ENCODE measurements around the gene LEFTY1. TPM values are rescaled to one million over a fixed set of nuclear protein-coding genes. Genes with fewer than 3 reads are reported as not detected.

The LEFTY1 gene
- total RNA-seq, 1 experiment from 2014 or later = 0.64 TPM

DNA sequence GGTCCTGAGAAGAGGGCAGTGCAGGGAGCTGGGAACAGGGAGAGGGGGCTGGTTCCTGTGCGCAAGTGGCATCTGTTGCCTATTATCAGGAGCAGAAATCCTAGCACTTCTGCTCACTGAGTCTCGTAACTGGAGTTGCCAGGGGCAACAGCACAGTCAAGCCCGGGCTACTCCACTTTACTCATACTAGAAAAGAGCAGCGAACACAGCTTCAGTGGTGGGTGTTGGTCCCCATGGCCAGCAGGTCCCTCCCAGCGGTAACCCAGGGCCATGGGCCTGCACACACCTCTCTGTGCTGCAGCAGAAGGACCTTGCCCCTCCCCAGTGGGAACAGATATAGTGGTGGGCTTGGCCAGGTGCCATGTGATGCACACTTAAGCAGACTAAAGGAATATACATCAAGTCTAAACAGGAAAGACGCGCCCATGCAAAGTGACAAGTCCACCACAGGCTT, 26.6 kb upstream of the LEFTY1 start:
- no TSS peak for BruUV-seq (replicated peaks)

GRCh38 chr1:225914947-225915346, 26.0 kb upstream of the LEFTY1 start:
- H4K20me1 ChIP-seq (ENCODE audit: insufficient read depth) = no peaks in the 10 kb centered on the region
- no peaks in the 10 kb centered on the region for H3K9me3 ChIP-seq (ENCODE audit: control insufficient read depth in 1 of 2, insufficient read depth in 1 of 2, low read depth in 1 of 2, low read length in 2 of 2)
- BruUV-seq (replicated peaks) = no TSS peak
- peaks cover 0 to 11% of the 10 kb centered on the region in 2 experiments; a peak in 3 of 4 replicates for H3K4me1 ChIP-seq (ENCODE audit: control insufficient read depth in 1 of 2, insufficient read depth in 2 of 2, low read length in 2 of 2)
- H3K27me3 ChIP-seq (ENCODE audit: insufficient read depth, low read length) = no peaks in the 10 kb centered on the region
- RAD21 ChIA-PET (ENCODE audit: low non-redundant PET in 1 of 2, low total read pairs in 2 of 2, uncharacterized antibody in 2 of 2, unreplicated experiment in 2 of 2) = no interaction called here
- intact Hi-C loops (cut with micrococcal nuclease) = no loop called here
- no peak overlapping the region for H3K9ac ChIP-seq (ENCODE audit: low read length)
- no peak for ATAC-seq
- no peak overlapping the region for H3K4me2 ChIP-seq (ENCODE audit: low read length)
- CTCF ChIA-PET = no interaction called here
- H3K9me2 ChIP-seq (ENCODE audit: insufficient read depth) = no peaks in the 10 kb centered on the region
- no peaks in the 10 kb centered on the region for H3K79me2 ChIP-seq (ENCODE audit: insufficient read depth, low read length)
- DNase-seq (ENCODE audit: low read depth, low spot score) = no peak
- no peak overlapping the region for H3K27ac ChIP-seq (ENCODE audit: low read depth, low read length)
- H3K4me3 ChIP-seq (replicated peaks in 1 of 2; ENCODE audit: low read depth in 1 of 2, low read length in 2 of 2) = no peak overlapping the region
- POLR2A ChIA-PET = no interaction called here
- no peak overlapping the region for H2AFZ ChIP-seq (ENCODE audit: low read depth, low read length, poor library complexity, severe bottlenecking)
- peaks cover 5 to 6% of the 10 kb centered on the region in 2 experiments; a peak in 1 of 4 replicates for H3K36me3 ChIP-seq (ENCODE audit: control insufficient read depth in 1 of 2, insufficient read depth in 2 of 2, low read length in 2 of 2)
- TF ChIP-seq, protein P1, sequence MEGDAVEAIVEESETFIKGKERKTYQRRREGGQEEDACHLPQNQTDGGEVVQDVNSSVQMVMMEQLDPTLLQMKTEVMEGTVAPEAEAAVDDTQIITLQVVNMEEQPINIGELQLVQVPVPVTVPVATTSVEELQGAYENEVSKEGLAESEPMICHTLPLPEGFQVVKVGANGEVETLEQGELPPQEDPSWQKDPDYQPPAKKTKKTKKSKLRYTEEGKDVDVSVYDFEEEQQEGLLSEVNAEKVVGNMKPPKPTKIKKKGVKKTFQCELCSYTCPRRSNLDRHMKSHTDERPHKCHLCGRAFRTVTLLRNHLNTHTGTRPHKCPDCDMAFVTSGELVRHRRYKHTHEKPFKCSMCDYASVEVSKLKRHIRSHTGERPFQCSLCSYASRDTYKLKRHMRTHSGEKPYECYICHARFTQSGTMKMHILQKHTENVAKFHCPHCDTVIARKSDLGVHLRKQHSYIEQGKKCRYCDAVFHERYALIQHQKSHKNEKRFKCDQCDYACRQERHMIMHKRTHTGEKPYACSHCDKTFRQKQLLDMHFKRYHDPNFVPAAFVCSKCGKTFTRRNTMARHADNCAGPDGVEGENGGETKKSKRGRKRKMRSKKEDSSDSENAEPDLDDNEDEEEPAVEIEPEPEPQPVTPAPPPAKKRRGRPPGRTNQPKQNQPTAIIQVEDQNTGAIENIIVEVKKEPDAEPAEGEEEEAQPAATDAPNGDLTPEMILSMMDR (IDR thresholded peaks at IDR 0.05 in 2 of 3, conservative IDR thresholded peaks at IDR 0.05 in 1 of 3; ENCODE audit: borderline replicate concordance in 1 of 3, insufficient read depth in 1 of 3, low read depth in 2 of 3, low read length in 2 of 3) = no peak
- TF ChIP-seq EZH2phosphoT487 (IDR thresholded peaks at IDR 0.05; ENCODE audit: borderline replicate concordance) (no peak), YY1 (IDR thresholded peaks at IDR 0.05; ENCODE audit: extremely low read depth, insufficient replicate concordance, low read depth, low read length) (no peak), REST (IDR thresholded peaks at IDR 0.05; ENCODE audit: low read depth) (no peak)

More for the DNA sequence above, 26.6 kb upstream of the LEFTY1 start:
- no peaks in the 10 kb centered on the region for H3K9me3 ChIP-seq (ENCODE audit: control insufficient read depth in 1 of 2, insufficient read depth in 1 of 2, low read depth in 1 of 2, low read length in 2 of 2)
- H3K9me2 ChIP-seq (ENCODE audit: insufficient read depth) = no peaks in the 10 kb centered on the region
- H2AFZ ChIP-seq (ENCODE audit: low read depth, low read length, poor library complexity, severe bottlenecking) = no peak overlapping the region
- no peaks in the 10 kb centered on the region for H3K27me3 ChIP-seq (ENCODE audit: insufficient read depth, low read length)
- ATAC-seq (no peak), DNase-seq (ENCODE audit: low read depth, low spot score) (no peak)
- H3K4me2 ChIP-seq (ENCODE audit: low read length) = no peak overlapping the region
- no peaks in the 10 kb centered on the region for H4K20me1 ChIP-seq (ENCODE audit: insufficient read depth)
- POLR2A ChIA-PET = no interaction called here
- peaks cover 0 to 11% of the 10 kb centered on the region in 2 experiments; a peak in 3 of 4 replicates for H3K4me1 ChIP-seq (ENCODE audit: control insufficient read depth in 1 of 2, insufficient read depth in 2 of 2, low read length in 2 of 2)
- intact Hi-C loops (cut with micrococcal nuclease) = no loop called here
- H3K79me2 ChIP-seq (ENCODE audit: insufficient read depth, low read length) = no peaks in the 10 kb centered on the region
- CTCF ChIA-PET = no interaction called here
- RAD21 ChIA-PET (ENCODE audit: low non-redundant PET in 1 of 2, low total read pairs in 2 of 2, uncharacterized antibody in 2 of 2, unreplicated experiment in 2 of 2) = no interaction called here
- peaks cover 7 to 11% of the 10 kb centered on the region in 2 experiments; a peak in 2 of 4 replicates for H3K36me3 ChIP-seq (ENCODE audit: control insufficient read depth in 1 of 2, insufficient read depth in 2 of 2, low read length in 2 of 2)
- no peak overlapping the region for H3K27ac ChIP-seq (ENCODE audit: low read depth, low read length)
- no peak overlapping the region for H3K4me3 ChIP-seq (replicated peaks in 1 of 2; ENCODE audit: low read depth in 1 of 2, low read length in 2 of 2)
- TF ChIP-seq, protein P2, sequence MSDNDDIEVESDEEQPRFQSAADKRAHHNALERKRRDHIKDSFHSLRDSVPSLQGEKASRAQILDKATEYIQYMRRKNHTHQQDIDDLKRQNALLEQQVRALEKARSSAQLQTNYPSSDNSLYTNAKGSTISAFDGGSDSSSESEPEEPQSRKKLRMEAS (IDR thresholded peaks at IDR 0.05) = no peak
- TF ChIP-seq ATF3 (IDR thresholded peaks at IDR 0.05) (no peak), CBX3 (IDR thresholded peaks at IDR 0.05; ENCODE audit: low read depth) (no peak), EZH2 (IDR thresholded peaks at IDR 0.05) (no peak)
- TF ChIP-seq, protein P1 (IDR thresholded peaks at IDR 0.05 in 2 of 3, conservative IDR thresholded peaks at IDR 0.05 in 1 of 3; ENCODE audit: borderline replicate concordance in 1 of 3, insufficient read depth in 1 of 3, low read depth in 2 of 3, low read length in 2 of 3) = no peak
- no peak overlapping the region for H3K9ac ChIP-seq (ENCODE audit: low read length)

Data from HCT116 (cell line).